KOPT-K1 (cell line): ENCODE measurements around the gene GOLGA6L9.
"Not testable (repeated sequence)": the region's sequence is repeated elsewhere in the genome, so short reads cannot be mapped to it uniquely, and the experiment has no call there.

Source experiments
- H3K27ac ChIP-seq: fragments of 200-600 bp; sonication (generic); 2 replicates; pipeline ENCODE4 v1.5.1; 2016; ENCODE audit warnings: antibody characterized with exemption, mild to moderate bottlenecking, low read depth, low read length; ENCODE audit not compliant: poor library complexity, severe bottlenecking
- H3K36me3 ChIP-seq: fragments of 200-600 bp; sonication (generic); 2 replicates; pipeline ENCODE4 v1.5.1; 2017; ENCODE audit warnings: antibody characterized with exemption, mild to moderate bottlenecking, low read length, moderate library complexity; ENCODE audit not compliant: insufficient read depth
- H3K9me3 ChIP-seq: fragments of 200-600 bp; sonication (generic); 2 replicates; pipeline ENCODE4 v1.5.1; 2017; ENCODE audit warnings: antibody characterized with exemption, low read length, mild to moderate bottlenecking; ENCODE audit not compliant: insufficient read depth, poor library complexity, severe bottlenecking

GOLGA6L9 gene

GRCh38 chr15:82420516-82420915, 9.1 kb upstream of the GOLGA6L9 start:
- not testable (repeated sequence) for H3K27ac ChIP-seq, H3K36me3 ChIP-seq

GRCh38 chr15:82420966-82421365, 8.7 kb upstream of the GOLGA6L9 start:
- H3K9me3 ChIP-seq, H3K27ac ChIP-seq: not testable (repeated sequence)

More at GRCh38 chr15:82420516-82420915, 9.1 kb upstream of the GOLGA6L9 start:
- not testable (repeated sequence) for H3K9me3 ChIP-seq

GRCh38 chr15:82427117-82427516, 2.5 kb upstream of the GOLGA6L9 start:
- not testable (repeated sequence) for H3K27ac ChIP-seq, H3K36me3 ChIP-seq, H3K9me3 ChIP-seq

More at GRCh38 chr15:82420966-82421365, 8.7 kb upstream of the GOLGA6L9 start:
- not testable (repeated sequence) for H3K36me3 ChIP-seq

GRCh38 chr15:82445420-82445819, 15.8 kb downstream of the GOLGA6L9 start:
- H3K27ac ChIP-seq, H3K9me3 ChIP-seq, H3K36me3 ChIP-seq: not testable (repeated sequence)

- H3K36me3 ChIP-seq, H3K27ac ChIP-seq, H3K9me3 ChIP-seq: not testable (repeated sequence)
These were observed 27.7 kb downstream of the GOLGA6L9 start for GRCh38 chr15:82457336-82457735.

- not testable (repeated sequence) for H3K36me3 ChIP-seq, H3K9me3 ChIP-seq
These were observed 36.0 kb downstream of the GOLGA6L9 start for GRCh38 chr15:82465629-82466028.

GRCh38 chr15:82468205-82468604, 38.6 kb downstream of the GOLGA6L9 start:
- H3K36me3 ChIP-seq, H3K27ac ChIP-seq, H3K9me3 ChIP-seq: not testable (repeated sequence)

More at GRCh38 chr15:82465629-82466028, 36.0 kb downstream of the GOLGA6L9 start:
- H3K27ac ChIP-seq, result not testable (repeated sequence)

GRCh38 chr15:82469381-82469780, 39.8 kb downstream of the GOLGA6L9 start:
- not testable (repeated sequence) for H3K9me3 ChIP-seq, H3K36me3 ChIP-seq, H3K27ac ChIP-seq

GRCh38 chr15:82472269-82472982, 42.8 kb downstream of the GOLGA6L9 start:
- not testable (repeated sequence) for H3K36me3 ChIP-seq, H3K27ac ChIP-seq, H3K9me3 ChIP-seq

GRCh38 chr15:82474596-82475325, 45.1 kb downstream of the GOLGA6L9 start:
- not testable (repeated sequence) for H3K36me3 ChIP-seq, H3K27ac ChIP-seq, H3K9me3 ChIP-seq

- H3K36me3 ChIP-seq, H3K27ac ChIP-seq, H3K9me3 ChIP-seq: not testable (repeated sequence)
These were observed 45.8 kb downstream of the GOLGA6L9 start for GRCh38 chr15:82475345-82475967.

GRCh38 chr15:82476697-82477342, 47.2 kb downstream of the GOLGA6L9 start:
- not testable (repeated sequence) for H3K9me3 ChIP-seq, H3K36me3 ChIP-seq, H3K27ac ChIP-seq

GRCh38 chr15:82477343-82478057, 47.9 kb downstream of the GOLGA6L9 start:
- not testable (repeated sequence) for H3K36me3 ChIP-seq, H3K9me3 ChIP-seq, H3K27ac ChIP-seq
